ENCODE measurements around the gene ATP6AP1. TPM values are rescaled to one million over a fixed set of nuclear protein-coding genes. Genes with fewer than 3 reads are reported as not detected.

Gene ATP6AP1
- total and polyA plus RNA-seq, 9 of the 15 experiments (the other 6 are each of a cell fraction or from before 2014, with no cell fraction given), result 8.3 to 90.5 (median 52.9) TPM

GRCh38 chrX:154403858-154404257 lies 24.6 kb upstream of the ATP6AP1 start:
- H3K4me1 ChIP-seq (replicated peaks in 1 of 2; ENCODE audit: control insufficient read depth in 2 of 2, insufficient read depth in 2 of 2, low read length in 2 of 2), result peaks cover 11 to 17% of the 10 kb centered on the region in 2 experiments; a peak in 4 of 5 replicates
- no TSS peak for BruUV-seq (replicated peaks)
- no peak overlapping the region for H3K9ac ChIP-seq (ENCODE audit: insufficient read depth in 1 of 2, low read depth in 2 of 2, low read length in 2 of 2)
- no peak overlapping the region for H2AFZ ChIP-seq (ENCODE audit: low read depth, low read length)
- TF ChIP-seq SMARCC2 (IDR thresholded peaks at IDR 0.05; ENCODE audit: low read depth) (no peak), ZNF146 (CRISPR knock-in tag; IDR thresholded peaks at IDR 0.05; ENCODE audit: unreplicated experiment) (peak; percentile 71), KDM2B (CRISPR knock-in tag; IDR thresholded peaks at IDR 0.05) (no peak), HNRNPL (IDR thresholded peaks at IDR 0.05; ENCODE audit: low read depth, low read length) (no peak), ZNF217 (CRISPR knock-in tag; IDR thresholded peaks at IDR 0.05) (no peak)
- intact Hi-C loops (cut with micrococcal nuclease), result no loop called here
- peaks cover 13% of the 10 kb centered on the region for H4K20me1 ChIP-seq (replicated peaks; ENCODE audit: control insufficient read depth, insufficient read depth, low read length)
- peaks cover 26% of the 10 kb centered on the region for H3K79me2 ChIP-seq (ENCODE audit: control insufficient read depth, insufficient read depth, low read length)
- H3K36me3 ChIP-seq (ENCODE audit: control insufficient read depth, insufficient read depth, low read length), result peaks cover 30% of the 10 kb centered on the region
- WGBS (ENCODE audit: insufficient coverage, low coverage, missing lambda C conversion rate), result 58% methylated on average over 4 of the region's 4 CpGs
- H3K27ac ChIP-seq (ENCODE audit: extremely low read depth, low read depth, low read length), result no peak overlapping the region
- H3K4me3 ChIP-seq, result no peak overlapping the region
- DNase-seq (ENCODE audit: extremely low read depth in 1 of 4, low spot score in 3 of 4) (no peak), FAIRE-seq (no peak), ATAC-seq (no peak)
- H3K27me3 ChIP-seq (ENCODE audit: control insufficient read depth in 2 of 2, insufficient read depth in 2 of 2, low read length in 2 of 2), result no peaks in the 10 kb centered on the region
- H3K9me1 ChIP-seq (ENCODE audit: control insufficient read depth, insufficient read depth, low read length), result no peaks in the 10 kb centered on the region
- in situ Hi-C loops (cut with MboI), result loop anchor here (10.0 kb wide), 1 partner anchor 131 kb away; no protein-coding TSS in a partner anchor
- ChIA-PET POLR2A (no interaction called here), CTCF (ENCODE audit: low intra/inter-chr PET ratio) (no interaction called here)
- no peaks in the 10 kb centered on the region; the same call in 1 of the 2 replicates for H3K9me3 ChIP-seq (replicated peaks; ENCODE audit: control insufficient read depth, insufficient read depth, low read depth, low read length)
- no peak overlapping the region for H3K4me2 ChIP-seq (ENCODE audit: insufficient read depth, low read length)

DNA sequence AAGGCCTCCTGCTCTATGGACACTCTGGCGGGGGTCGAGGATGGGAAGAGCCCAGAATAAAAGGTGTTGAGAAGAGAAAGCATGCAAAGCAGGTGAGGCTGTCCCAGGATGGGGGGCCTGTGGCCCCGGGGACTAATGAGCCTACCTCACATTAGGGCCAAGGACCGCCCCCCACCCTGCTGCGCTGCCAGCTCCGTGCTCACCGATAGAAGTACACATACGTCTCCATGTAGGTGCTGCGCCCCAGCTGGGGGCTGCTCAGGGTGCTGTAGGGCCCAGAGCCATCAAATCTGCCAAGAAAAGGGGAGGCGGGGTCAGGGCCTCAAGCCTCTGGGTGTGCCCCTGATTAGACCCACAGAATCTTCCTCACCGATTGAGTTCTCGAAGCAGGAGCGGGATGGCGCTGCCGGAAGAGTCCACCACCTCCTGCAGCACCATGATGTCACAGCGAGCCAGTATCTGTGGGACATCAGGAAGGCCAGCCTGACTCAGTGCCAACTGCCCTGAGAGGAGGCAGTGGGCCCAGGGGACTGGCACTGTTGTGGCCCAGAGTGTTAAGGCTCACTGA lies 23.8 kb upstream of the ATP6AP1 start:
- Histone ChIP-seq H3K4me3 (no peak overlapping the region), H3K4me2 (ENCODE audit: insufficient read depth, low read length) (no peak overlapping the region), H3K36me3 (ENCODE audit: control insufficient read depth, insufficient read depth, low read length) (peaks cover 22% of the 10 kb centered on the region), H3K4me1 (replicated peaks in 1 of 2; ENCODE audit: control insufficient read depth in 2 of 2, insufficient read depth in 2 of 2, low read length in 2 of 2) (peaks cover 13 to 26% of the 10 kb centered on the region in 2 experiments; a peak in 4 of 5 replicates), H3K27ac (ENCODE audit: extremely low read depth, low read depth, low read length) (no peak overlapping the region), H4K20me1 (replicated peaks; ENCODE audit: control insufficient read depth, insufficient read depth, low read length) (peaks cover 5% of the 10 kb centered on the region), H2AFZ (ENCODE audit: low read depth, low read length) (no peak overlapping the region), H3K79me2 (ENCODE audit: control insufficient read depth, insufficient read depth, low read length) (peaks cover 22% of the 10 kb centered on the region), H3K9me3 (replicated peaks; ENCODE audit: control insufficient read depth, insufficient read depth, low read depth, low read length) (no peaks in the 10 kb centered on the region), H3K9ac (ENCODE audit: insufficient read depth in 1 of 2, low read depth in 2 of 2, low read length in 2 of 2) (no peak overlapping the region), H3K9me1 (ENCODE audit: control insufficient read depth, insufficient read depth, low read length) (no peaks in the 10 kb centered on the region), H3K27me3 (ENCODE audit: control insufficient read depth in 2 of 2, insufficient read depth in 2 of 2, low read length in 2 of 2) (no peaks in the 10 kb centered on the region)
- DNase-seq (ENCODE audit: extremely low read depth in 1 of 4, low spot score in 3 of 4) (no peak), FAIRE-seq (no peak), ATAC-seq (no peak)
- intact Hi-C loops (cut with micrococcal nuclease), result no loop called here
- ChIA-PET CTCF (ENCODE audit: low intra/inter-chr PET ratio) (no interaction called here), POLR2A (no interaction called here)
- BruUV-seq (replicated peaks), result no TSS peak
- in situ Hi-C loops (cut with MboI), result loop anchor here (10.0 kb wide), 1 partner anchor 130 kb away; no protein-coding TSS in a partner anchor
- WGBS (ENCODE audit: insufficient coverage, low coverage, missing lambda C conversion rate), result 81% methylated on average over 10 of the region's 16 CpGs
- TF ChIP-seq POLR2G (IDR thresholded peaks at IDR 0.05; ENCODE audit: low read depth, low read length) (peak; percentile 29; the same call in 1 of the 2 replicates), HMG20B (CRISPR knock-in tag; IDR thresholded peaks at IDR 0.05) (no peak)

All from K562 (cell line).